Measurements from ENCODE around the gene CLIC4.

CLIC4 gene

DNA sequence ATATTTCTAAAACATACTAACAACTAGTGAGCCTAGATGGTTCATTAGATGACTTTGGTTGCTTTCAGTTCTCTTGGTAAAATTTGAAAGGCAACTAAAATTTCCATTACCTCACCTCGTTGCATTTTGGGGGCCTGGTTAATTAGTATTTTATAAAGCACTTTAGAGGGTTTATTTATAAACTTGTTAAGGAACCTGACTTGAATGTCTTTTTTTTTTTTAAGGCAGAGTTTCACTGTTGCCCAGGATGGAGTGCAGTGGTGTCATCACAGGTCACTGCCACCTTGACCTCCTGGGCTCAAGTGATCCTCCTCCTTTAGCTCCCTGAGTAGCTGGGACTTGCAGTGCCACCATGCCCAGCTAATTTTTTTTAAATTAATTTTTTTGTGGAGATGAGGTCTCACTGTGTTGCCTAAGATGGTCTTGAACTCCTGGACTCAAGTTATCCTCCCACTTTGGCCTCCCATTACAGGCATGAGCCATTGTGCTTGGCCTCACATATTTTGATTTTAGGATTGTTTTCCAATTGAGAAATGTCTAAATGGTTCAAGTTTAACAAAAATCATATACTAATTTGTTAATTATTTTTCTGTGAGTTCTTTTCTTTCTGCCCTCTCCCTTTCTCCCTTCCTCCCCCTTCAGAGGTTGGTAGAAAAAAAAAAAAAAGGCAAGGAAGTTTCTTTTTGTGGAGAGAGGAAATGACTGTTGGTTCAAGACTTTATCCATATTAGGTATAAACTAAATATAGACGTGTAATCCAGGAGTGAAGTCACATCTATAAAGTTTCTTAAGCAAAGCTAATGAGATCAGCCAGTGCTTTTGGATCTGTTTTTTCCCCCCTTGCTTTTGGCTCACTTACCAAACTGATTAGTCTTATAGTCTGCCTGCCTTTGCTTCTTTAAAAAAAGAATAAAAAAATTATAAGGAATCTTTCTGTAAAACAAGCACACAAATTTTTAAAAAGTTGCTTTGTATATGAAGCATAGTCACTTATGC lies 24.7 kb downstream of the CLIC4 start:
- TF ChIP-seq, protein P1, sequence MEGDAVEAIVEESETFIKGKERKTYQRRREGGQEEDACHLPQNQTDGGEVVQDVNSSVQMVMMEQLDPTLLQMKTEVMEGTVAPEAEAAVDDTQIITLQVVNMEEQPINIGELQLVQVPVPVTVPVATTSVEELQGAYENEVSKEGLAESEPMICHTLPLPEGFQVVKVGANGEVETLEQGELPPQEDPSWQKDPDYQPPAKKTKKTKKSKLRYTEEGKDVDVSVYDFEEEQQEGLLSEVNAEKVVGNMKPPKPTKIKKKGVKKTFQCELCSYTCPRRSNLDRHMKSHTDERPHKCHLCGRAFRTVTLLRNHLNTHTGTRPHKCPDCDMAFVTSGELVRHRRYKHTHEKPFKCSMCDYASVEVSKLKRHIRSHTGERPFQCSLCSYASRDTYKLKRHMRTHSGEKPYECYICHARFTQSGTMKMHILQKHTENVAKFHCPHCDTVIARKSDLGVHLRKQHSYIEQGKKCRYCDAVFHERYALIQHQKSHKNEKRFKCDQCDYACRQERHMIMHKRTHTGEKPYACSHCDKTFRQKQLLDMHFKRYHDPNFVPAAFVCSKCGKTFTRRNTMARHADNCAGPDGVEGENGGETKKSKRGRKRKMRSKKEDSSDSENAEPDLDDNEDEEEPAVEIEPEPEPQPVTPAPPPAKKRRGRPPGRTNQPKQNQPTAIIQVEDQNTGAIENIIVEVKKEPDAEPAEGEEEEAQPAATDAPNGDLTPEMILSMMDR (conservative IDR thresholded peaks at IDR 0.05; ENCODE audit: low read depth) = no peak
- ChIA-PET POLR2A (ENCODE audit: low non-redundant PET) (no interaction called here), CTCF (interaction anchor here (0.6 kb wide), 1 partner anchor 1251 kb away, joined by 3 read pairs; no protein-coding TSS in a partner anchor)
- DNase-seq (ENCODE audit: low spot score) = peak; percentile 69
- peak overlapping the region; percentile 54; the same call in 1 of the 2 replicates for H3K27ac ChIP-seq

- TF ChIP-seq, protein P1 (conservative IDR thresholded peaks at IDR 0.05; ENCODE audit: low read depth) = no peak
- no peak overlapping the region for H3K27ac ChIP-seq
- ChIA-PET CTCF (no interaction called here), POLR2A (ENCODE audit: low non-redundant PET) (no interaction called here)
- no peak for DNase-seq (ENCODE audit: low spot score)
These were observed 25.6 kb downstream of the CLIC4 start for GRCh38 chr1:24770881-24771280.

DNA sequence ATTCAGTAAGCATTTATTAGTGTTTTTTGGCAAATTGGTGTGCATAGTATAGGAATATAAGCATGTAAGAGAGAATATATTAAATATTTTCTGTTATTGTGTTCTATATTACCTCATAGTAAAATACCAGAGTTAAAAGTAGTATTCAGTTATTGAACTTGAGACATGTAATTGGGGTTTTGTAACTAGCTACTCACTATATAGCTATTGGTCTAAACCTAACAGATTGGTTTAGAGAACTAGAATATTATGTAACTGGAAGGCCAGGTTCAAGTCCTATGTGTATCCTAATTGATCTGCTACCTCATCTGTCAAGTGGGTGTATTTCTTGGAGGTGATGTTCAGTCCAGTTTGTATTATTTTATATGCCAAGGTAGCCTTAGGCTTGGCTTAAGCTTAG lies 26.3 kb downstream of the CLIC4 start:
- CTCF ChIA-PET = interaction anchor here (0.7 kb wide), 1 partner anchor 138 kb away, joined by 3 read pairs; no protein-coding TSS in a partner anchor
- no peak for DNase-seq (ENCODE audit: low spot score)
- TF ChIP-seq, protein P1 (conservative IDR thresholded peaks at IDR 0.05; ENCODE audit: low read depth) = no peak
- H3K27ac ChIP-seq = no peak overlapping the region
- POLR2A ChIA-PET (ENCODE audit: low non-redundant PET) = no interaction called here

DNA sequence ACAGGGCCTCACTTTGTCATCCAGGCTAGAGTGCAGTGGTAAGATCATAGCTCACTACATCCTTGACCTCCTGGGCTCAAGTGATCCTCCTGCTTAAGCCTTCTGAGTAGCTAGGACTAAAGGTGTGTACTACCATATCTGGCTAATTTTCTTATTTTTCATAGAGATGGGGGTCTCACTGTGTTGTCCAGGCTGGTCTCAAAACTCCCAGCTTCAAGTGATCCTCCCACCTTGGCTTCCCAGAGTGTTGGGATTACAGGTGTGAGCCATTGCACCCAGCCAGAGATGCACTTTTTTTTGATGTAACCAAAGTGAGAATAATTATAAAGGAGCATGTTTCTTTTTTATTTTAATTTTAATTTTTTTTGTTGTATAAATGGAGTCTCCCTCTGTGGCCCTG lies 28.4 kb downstream of the CLIC4 start:
- no peak overlapping the region for H3K27ac ChIP-seq
- TF ChIP-seq, protein P1 (conservative IDR thresholded peaks at IDR 0.05; ENCODE audit: low read depth) = no peak
- ChIA-PET CTCF (interaction anchor here (0.7 kb wide), 1 partner anchor 215 kb away, joined by 3 read pairs; no protein-coding TSS in a partner anchor), POLR2A (ENCODE audit: low non-redundant PET) (no interaction called here)
- no peak for DNase-seq (ENCODE audit: low spot score)

DNA sequence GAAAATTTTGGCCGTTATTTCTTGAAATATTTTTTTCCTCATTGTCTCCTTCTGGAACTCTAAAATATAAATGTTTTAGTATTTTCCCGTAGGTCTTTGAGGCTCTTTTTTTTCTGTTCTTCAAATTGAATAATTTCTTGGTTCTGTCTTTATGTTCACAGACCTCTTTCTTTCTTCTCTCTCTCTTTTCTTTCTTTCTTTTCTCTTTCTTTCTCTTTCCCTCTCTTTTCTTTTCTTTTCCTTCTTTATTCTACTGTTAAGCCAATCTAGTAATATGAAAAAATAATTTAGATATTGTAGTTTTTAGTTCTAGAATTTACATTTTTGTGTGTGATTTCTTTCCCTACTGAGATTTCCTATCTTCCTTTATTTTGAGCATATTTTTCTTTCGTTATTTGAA lies 30.1 kb downstream of the CLIC4 start:
- DNase-seq (ENCODE audit: low spot score) = no peak
- ChIA-PET POLR2A (ENCODE audit: low non-redundant PET) (no interaction called here), CTCF (interaction anchor here (0.7 kb wide), 2 partner anchors 59 to 493 kb away, joined by 3 to 5 read pairs; no protein-coding TSS in a partner anchor)
- H3K27ac ChIP-seq = no peak overlapping the region
- TF ChIP-seq, protein P1 (conservative IDR thresholded peaks at IDR 0.05; ENCODE audit: low read depth) = no peak

DNA sequence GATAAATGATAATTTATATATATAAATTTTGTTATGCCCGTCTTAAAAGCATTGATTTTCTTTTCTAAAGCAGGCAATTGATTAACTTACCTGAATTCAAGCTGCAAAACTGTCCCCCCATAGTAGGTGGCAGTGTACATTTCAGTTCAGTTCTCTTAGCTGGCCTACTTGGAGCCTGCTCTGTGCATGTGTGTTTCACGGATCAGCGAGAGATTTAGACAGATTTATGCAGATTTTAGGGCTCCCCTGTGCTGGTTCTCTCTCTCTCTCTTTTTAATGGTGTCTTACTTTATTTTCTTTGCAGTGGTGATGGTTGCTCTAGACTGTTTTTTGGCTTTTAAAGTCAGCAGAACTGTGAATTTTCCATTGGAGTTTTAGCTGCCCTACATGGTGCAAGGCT lies 30.7 kb downstream of the CLIC4 start:
- TF ChIP-seq, protein P1 (conservative IDR thresholded peaks at IDR 0.05; ENCODE audit: low read depth) = no peak
- H3K27ac ChIP-seq = no peak overlapping the region
- DNase-seq (ENCODE audit: low spot score) = no peak
- ChIA-PET POLR2A (ENCODE audit: low non-redundant PET) (no interaction called here), CTCF (interaction anchor here (0.8 kb wide), 1 partner anchor 55 kb away, joined by 4 read pairs; no protein-coding TSS in a partner anchor)
